ENCODE results near the gene ERF. TPM values are rescaled to one million over a fixed set of nuclear protein-coding genes. Genes with fewer than 3 reads are reported as not detected.
A peak's percentile ranks its signal among the peaks of the same experiment; 100 is the strongest.

Gene ERF
- total and polyA plus RNA-seq, 5 experiments from 2014 or later = 2.8 to 47.3 (median 6.2) TPM

GRCh38 chr19:42292042-42292960 is 37.4 kb upstream of the ERF start:
- H3K27me3 Mint-ChIP-seq = no peaks in the 10 kb centered on the region
- DNase-seq (no peak), ATAC-seq (no peak)
- POLR2A ChIA-PET = interaction anchor here (0.6 to 2.3 kb wide), 3 partner anchors 50 to 160 kb away, joined by 3 to 5 read pairs (median 3); partner anchors contain the start of genes GSK3A and POU2F2
- H3K9me3 Mint-ChIP-seq = no peaks in the 10 kb centered on the region
- H3K27ac Mint-ChIP-seq = peak overlapping the region in 3 of 10 donors; percentile 11 to 84 (median 22)
- H3K4me1 Mint-ChIP-seq = peaks cover 7 to 14% (median 8%) of the 10 kb centered on the region in 4 donors
- no peak overlapping the region for H3K4me3 Mint-ChIP-seq
- H3K36me3 Mint-ChIP-seq = peaks cover 0 to 46% (median 0%) of the 10 kb centered on the region in 3 donors

GRCh38 chr19:42291435-42291810 is 36.5 kb upstream of the ERF start:
- ATAC-seq = no peak
- peaks cover 0 to 46% (median 0%) of the 10 kb centered on the region in 3 donors for H3K36me3 Mint-ChIP-seq
- POLR2A ChIA-PET = interaction anchor here (0.6 kb wide), 1 partner anchor 79 kb away, joined by 3 read pairs; no protein-coding TSS in a partner anchor
- H3K4me3 Mint-ChIP-seq = no peak overlapping the region
- H3K27me3 Mint-ChIP-seq = no peaks in the 10 kb centered on the region
- H3K4me1 Mint-ChIP-seq = peaks cover 7 to 14% (median 8%) of the 10 kb centered on the region in 4 donors
- no peak for DNase-seq
- H3K27ac Mint-ChIP-seq = peak overlapping the region in 5 of 10 donors; percentile 6 to 84 (median 46)
- no peaks in the 10 kb centered on the region for H3K9me3 Mint-ChIP-seq

DNA sequence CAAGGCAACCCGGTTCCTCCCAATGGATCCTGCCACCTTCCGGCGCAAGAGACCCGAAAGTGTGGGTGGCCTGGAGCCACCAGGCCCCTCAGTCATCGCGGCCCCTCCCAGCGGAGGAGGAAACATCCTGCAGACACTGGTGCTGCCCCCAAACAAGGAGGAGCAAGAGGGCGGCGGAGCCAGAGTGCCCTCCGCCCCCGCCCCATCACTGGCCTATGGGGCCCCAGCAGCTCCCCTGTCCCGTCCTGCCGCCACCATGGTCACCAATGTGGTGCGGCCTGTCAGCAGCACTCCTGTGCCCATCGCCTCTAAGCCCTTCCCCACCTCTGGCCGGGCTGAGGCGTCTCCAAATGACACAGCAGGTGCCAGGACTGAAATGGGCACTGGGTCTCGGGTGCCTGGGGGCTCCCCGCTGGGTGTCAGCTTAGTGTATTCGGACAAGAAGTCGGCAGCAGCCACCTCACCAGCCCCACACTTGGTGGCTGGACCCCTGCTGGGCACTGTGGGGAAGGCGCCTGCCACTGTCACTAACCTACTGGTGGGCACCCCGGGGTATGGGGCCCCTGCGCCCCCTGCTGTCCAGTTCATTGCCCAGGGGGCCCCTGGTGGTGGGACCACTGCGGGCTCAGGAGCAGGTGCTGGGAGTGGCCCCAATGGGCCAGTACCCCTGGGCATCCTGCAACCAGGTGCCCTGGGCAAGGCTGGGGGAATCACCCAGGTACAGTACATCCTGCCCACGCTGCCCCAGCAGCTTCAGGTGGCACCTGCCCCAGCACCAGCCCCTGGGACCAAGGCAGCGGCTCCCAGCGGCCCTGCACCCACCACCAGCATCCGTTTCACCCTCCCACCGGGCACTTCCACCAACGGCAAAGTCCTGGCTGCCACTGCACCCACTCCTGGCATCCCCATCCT is 35.9 kb upstream of the ERF start:
- H3K27me3 Mint-ChIP-seq = no peaks in the 10 kb centered on the region
- ATAC-seq (peak; percentile 78), DNase-seq (peak in 9 of 10 donors; percentile 56 to 78 (median 63))
- H3K9me3 Mint-ChIP-seq = no peaks in the 10 kb centered on the region
- no peak overlapping the region for H3K4me3 Mint-ChIP-seq
- H3K4me1 Mint-ChIP-seq = peaks cover 9 to 15% (median 10%) of the 10 kb centered on the region in 4 donors
- peaks cover 0 to 50% (median 0%) of the 10 kb centered on the region in 3 donors for H3K36me3 Mint-ChIP-seq
- POLR2A ChIA-PET = interaction anchor here (1.0 to 1.5 kb wide), 3 partner anchors 11 to 49 kb away, joined by 3 to 5 read pairs (median 3); partner anchors contain the start of gene GSK3A
- H3K27ac Mint-ChIP-seq = peak overlapping the region in 2 of 10 donors; percentile 6 to 84

DNA sequence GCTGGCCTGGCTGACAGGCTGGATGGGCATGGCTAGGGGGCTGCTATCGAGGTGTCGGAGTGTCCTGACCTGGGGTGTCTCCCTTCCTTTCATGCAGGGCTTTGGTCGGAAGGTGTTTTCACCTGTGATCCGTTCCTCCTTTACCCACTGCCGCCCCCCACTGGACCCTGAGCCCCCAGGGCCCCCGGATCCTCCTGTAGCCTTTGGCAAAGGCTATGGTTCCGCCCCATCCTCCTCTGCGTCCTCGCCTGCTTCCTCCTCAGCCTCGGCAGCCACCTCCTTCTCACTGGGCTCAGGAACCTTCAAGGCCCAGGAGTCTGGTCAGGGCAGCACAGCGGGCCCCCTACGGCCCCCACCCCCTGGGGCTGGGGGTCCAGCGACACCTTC is 35.2 kb upstream of the ERF start:
- POLR2A ChIA-PET = interaction anchor here (1.0 to 1.5 kb wide), 3 partner anchors 11 to 48 kb away, joined by 3 to 5 read pairs (median 3); partner anchors contain the start of gene GSK3A
- Mint-ChIP-seq H3K27me3 (no peaks in the 10 kb centered on the region), H3K27ac (no peak overlapping the region), H3K4me1 (peaks cover 10 to 21% (median 16%) of the 10 kb centered on the region in 4 donors), H3K4me3 (no peak overlapping the region), H3K9me3 (no peaks in the 10 kb centered on the region), H3K36me3 (peaks cover 0 to 48% (median 0%) of the 10 kb centered on the region in 3 donors)
- ATAC-seq (no peak), DNase-seq (no peak)

DNA sequence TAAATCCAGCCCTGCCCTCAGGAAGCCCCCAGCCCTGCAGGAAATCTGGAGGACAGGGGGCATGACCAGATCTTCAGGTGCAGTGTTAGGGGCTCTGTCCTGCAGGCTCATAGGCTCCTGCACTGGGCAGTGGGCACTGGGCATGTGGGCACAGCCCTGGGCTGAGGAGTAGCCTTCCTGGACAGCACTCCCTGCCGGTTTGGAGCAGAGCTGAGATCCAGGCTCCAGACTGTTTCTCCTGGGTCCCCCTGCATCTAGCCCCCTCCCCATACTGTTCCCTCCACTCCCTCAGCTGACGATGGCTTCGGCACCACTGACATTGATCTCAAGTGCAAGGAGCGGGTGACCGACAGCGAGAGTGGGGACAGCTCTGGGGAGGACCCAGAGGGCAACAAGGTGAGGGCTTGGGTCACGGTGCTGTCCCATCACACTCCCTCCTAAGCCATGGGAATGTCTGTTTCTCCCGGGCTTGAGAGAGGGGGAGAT is 34.7 kb upstream of the ERF start:
- Mint-ChIP-seq H3K36me3 (peaks cover 0 to 47% (median 0%) of the 10 kb centered on the region in 3 donors), H3K27me3 (no peaks in the 10 kb centered on the region), H3K4me1 (peaks cover 15 to 26% (median 21%) of the 10 kb centered on the region in 4 donors), H3K4me3 (no peak overlapping the region), H3K9me3 (no peaks in the 10 kb centered on the region), H3K27ac (no peak overlapping the region)
- ATAC-seq (no peak), DNase-seq (no peak)
- POLR2A ChIA-PET = interaction anchor here (1.5 kb wide), 1 partner anchor 14 kb away, joined by 5 read pairs; no protein-coding TSS in a partner anchor

DNA sequence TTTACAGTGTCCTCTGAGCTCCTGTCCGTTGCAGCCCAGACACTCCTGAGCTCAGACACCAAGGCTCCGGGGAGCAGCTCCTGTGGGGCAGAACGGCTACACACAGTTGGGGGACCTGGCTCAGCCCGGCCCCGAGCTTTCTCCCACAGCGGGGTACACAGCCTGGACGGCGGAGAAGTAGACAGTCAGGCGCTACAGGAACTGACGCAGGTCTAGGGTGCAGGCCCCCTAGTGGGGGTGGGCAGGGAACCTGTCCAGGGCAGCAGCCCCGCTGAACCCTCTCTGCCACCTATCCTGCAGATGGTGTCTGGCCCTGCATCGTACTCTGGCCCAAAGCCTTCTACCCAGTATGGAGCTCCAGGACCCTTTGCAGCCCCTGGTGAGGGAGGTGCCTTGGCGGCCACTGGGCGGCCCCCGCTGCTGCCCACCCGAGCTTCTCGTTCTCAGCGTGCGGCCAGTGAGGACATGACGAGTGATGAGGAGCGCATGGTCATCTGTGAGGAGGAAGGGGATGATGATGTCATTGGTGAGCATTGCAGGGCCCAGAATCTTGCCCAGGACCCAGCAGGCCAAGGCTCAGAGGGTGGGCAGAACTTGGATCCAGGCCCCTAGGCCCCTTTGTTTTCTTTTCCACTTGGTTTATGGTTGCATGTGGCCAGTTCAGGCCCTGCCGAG is 34.1 kb upstream of the ERF start:
- Mint-ChIP-seq H3K36me3 (peaks cover 0 to 46% (median 0%) of the 10 kb centered on the region in 3 donors), H3K9me3 (no peaks in the 10 kb centered on the region), H3K27me3 (no peaks in the 10 kb centered on the region), H3K4me1 (peaks cover 15 to 28% (median 21%) of the 10 kb centered on the region in 4 donors), H3K27ac (no peak overlapping the region), H3K4me3 (no peak overlapping the region)
- DNase-seq (no peak), ATAC-seq (no peak)
- POLR2A ChIA-PET = interaction anchor here (0.9 kb wide), 1 partner anchor 46 kb away, joined by 3 read pairs; no protein-coding TSS in a partner anchor

DNA sequence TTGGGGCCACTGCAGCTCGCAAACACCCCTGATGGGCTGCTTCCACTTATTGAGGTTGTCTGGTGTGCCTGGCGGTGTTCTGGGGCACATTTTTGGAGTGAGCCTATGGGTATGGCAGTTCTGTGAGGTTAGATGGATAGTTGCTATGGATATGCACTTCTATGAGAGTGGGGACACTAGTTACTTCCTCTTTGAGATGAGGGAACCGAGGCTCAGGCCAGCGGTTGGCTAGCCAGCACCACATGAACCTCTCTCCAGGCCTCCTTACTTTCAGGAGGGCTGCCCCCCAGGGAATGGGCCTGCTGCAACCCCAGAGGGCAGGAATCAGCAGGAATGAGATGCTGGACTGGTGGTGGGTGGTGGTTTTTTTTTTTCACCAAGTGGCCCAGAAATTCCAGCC is 33.5 kb upstream of the ERF start:
- peak overlapping the region in 4 of 10 donors; percentile 6 to 62 (median 24) for H3K27ac Mint-ChIP-seq
- peaks cover 0 to 45% (median 0%) of the 10 kb centered on the region in 3 donors for H3K36me3 Mint-ChIP-seq
- H3K4me3 Mint-ChIP-seq = no peak overlapping the region
- POLR2A ChIA-PET = interaction anchor here (0.9 kb wide), 1 partner anchor 45 kb away, joined by 3 read pairs; no protein-coding TSS in a partner anchor
- ATAC-seq = no peak
- peaks cover 15 to 28% (median 21%) of the 10 kb centered on the region in 4 donors for H3K4me1 Mint-ChIP-seq
- H3K9me3 Mint-ChIP-seq = no peaks in the 10 kb centered on the region
- no peaks in the 10 kb centered on the region for H3K27me3 Mint-ChIP-seq
- DNase-seq = no peak

GRCh38 chr19:42287827-42288107 is 32.8 kb upstream of the ERF start:
- POLR2A ChIA-PET = no interaction called here
- Mint-ChIP-seq H3K4me3 (no peak overlapping the region), H3K4me1 (peaks cover 15 to 28% (median 21%) of the 10 kb centered on the region in 4 donors), H3K9me3 (no peaks in the 10 kb centered on the region), H3K27ac (peak overlapping the region in 1 of 10 donors; percentile 81), H3K36me3 (peaks cover 0 to 41% (median 0%) of the 10 kb centered on the region in 3 donors), H3K27me3 (no peaks in the 10 kb centered on the region)
- no peak for DNase-seq
- ATAC-seq = no peak

DNA sequence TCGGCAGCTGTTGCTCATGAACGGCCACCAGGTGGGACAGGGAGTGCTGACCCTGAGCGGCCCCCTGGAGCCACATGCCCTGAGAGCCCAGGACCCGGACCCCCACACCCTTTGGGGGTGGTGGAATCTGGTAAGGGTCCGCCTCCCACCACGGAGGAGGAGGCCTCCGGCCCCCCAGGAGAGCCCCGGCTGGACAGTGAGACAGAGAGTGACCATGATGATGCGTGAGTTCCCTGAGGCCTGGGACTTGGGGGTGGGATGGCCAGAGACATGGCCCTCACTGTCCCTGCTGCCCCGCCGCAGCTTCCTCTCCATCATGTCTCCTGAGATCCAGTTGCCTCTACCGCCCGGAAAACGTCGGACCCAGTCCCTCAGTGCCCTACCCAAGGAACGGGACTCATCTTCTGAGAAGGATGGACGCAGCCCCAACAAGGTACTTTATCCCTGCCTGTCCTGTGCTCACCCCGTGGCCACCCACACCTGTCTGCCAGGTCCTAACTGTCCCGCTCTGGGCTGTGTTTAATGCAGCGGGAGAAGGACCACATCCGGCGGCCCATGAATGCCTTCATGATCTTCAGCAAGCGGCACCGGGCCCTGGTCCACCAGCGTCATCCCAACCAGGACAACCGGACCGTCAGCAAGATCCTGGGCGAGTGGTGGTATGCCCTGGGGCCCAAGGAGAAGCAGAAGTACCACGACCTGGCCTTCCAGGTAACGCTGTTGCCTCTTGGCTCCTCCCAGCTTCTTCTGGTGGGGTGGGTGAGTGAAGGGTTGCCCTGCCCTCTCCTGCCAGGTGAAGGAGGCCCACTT is 32.3 kb upstream of the ERF start:
- H3K36me3 Mint-ChIP-seq = peaks cover 0 to 40% (median 0%) of the 10 kb centered on the region in 3 donors
- H3K27ac Mint-ChIP-seq = peak overlapping the region in 3 of 10 donors; percentile 35 to 69 (median 49)
- no peaks in the 10 kb centered on the region for H3K27me3 Mint-ChIP-seq
- POLR2A ChIA-PET = interaction anchor here (1.4 kb wide), 1 partner anchor 44 kb away, joined by 4 read pairs; no protein-coding TSS in a partner anchor
- H3K9me3 Mint-ChIP-seq = no peaks in the 10 kb centered on the region
- peaks cover 18 to 28% (median 23%) of the 10 kb centered on the region in 4 donors for H3K4me1 Mint-ChIP-seq
- DNase-seq (no peak), ATAC-seq (no peak)
- peak overlapping the region in 1 of 10 donors; percentile 15 for H3K4me3 Mint-ChIP-seq

GRCh38 chr19:42286349-42287016 is 31.6 kb upstream of the ERF start:
- H3K4me3 Mint-ChIP-seq = peak overlapping the region in 5 of 10 donors; percentile 54 to 90 (median 66)
- peak overlapping the region in 7 of 10 donors; percentile 62 to 93 (median 89) for H3K27ac Mint-ChIP-seq
- H3K9me3 Mint-ChIP-seq = no peaks in the 10 kb centered on the region
- H3K4me1 Mint-ChIP-seq = peaks cover 18 to 28% (median 21%) of the 10 kb centered on the region in 4 donors
- ATAC-seq (no peak), DNase-seq (no peak)
- H3K27me3 Mint-ChIP-seq = no peaks in the 10 kb centered on the region
- H3K36me3 Mint-ChIP-seq = peaks cover 0 to 33% (median 0%) of the 10 kb centered on the region in 3 donors
- POLR2A ChIA-PET = interaction anchor here (1.4 kb wide), 1 partner anchor 43 kb away, joined by 4 read pairs; no protein-coding TSS in a partner anchor
